ENCODE data around the gene TMEM121. TPM values are rescaled to one million over a fixed set of nuclear protein-coding genes. Genes with fewer than 3 reads are reported as not detected.

Gene TMEM121
- total and polyA plus RNA-seq, 2 of the 4 experiments (the other 2 are of a cell fraction), result 2.7 to 6.3 TPM

DNA sequence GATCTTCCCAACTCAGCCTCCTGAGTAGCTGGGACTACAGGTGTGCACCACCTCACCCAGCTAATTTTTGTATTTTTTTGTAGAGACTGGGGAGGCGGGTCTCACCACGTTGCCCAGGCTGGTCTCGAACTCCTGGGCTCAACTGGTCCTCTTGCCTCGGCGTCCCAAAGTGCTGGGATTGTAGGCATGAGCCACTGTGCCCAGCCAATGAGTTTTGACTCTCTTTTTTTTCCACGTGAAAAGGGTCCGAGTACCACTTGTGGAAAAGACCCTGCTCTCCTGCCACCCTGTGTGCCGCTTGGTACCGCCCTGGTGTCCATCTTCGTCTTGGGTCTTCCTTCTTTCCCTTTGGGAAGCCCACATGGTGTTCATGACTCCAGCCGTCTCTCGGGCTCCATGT is 17.8 kb upstream of the TMEM121 start:
- H3K9me3 ChIP-seq (ENCODE audit: control insufficient read depth, insufficient read depth, low read length), result no peaks in the 10 kb centered on the region
- no peak overlapping the region for H3K4me2 ChIP-seq (ENCODE audit: low read depth, low read length)
- H3K79me1 ChIP-seq (ENCODE audit: low read depth in 1 of 2, low read length in 2 of 2), result no peaks in the 10 kb centered on the region
- POLR2A ChIA-PET (ENCODE audit: unreplicated experiment), result no interaction called here
- TF ChIP-seq MAFK (IDR thresholded peaks at IDR 0.05; ENCODE audit: low read depth, low read length) (no peak), CEBPB (IDR thresholded peaks at IDR 0.05; ENCODE audit: low read depth, low read length) (no peak), CHD1 (IDR thresholded peaks at IDR 0.05; ENCODE audit: low read depth, low read length) (no peak), RFX5 (IDR thresholded peaks at IDR 0.05; ENCODE audit: low read depth, low read length) (no peak), MAZ (IDR thresholded peaks at IDR 0.05; ENCODE audit: borderline replicate concordance, low read depth, low read length) (no peak), RCOR1 (IDR thresholded peaks at IDR 0.05; ENCODE audit: insufficient replicate concordance, low read length) (no peak), SMC3 (IDR thresholded peaks at IDR 0.05; ENCODE audit: low read depth, low read length) (no peak), POLR2A (IDR thresholded peaks at IDR 0.05; ENCODE audit: low read depth, low read length) (no peak), RAD21 (IDR thresholded peaks at IDR 0.05; ENCODE audit: low read length) (no peak), FOS (IDR thresholded peaks at IDR 0.05; ENCODE audit: low read depth, low read length) (no peak), BHLHE40 (IDR thresholded peaks at IDR 0.05; ENCODE audit: low read depth, low read length) (no peak), MXI1 (IDR thresholded peaks at IDR 0.05; ENCODE audit: borderline replicate concordance, low read depth, low read length) (no peak)
- TF ChIP-seq, protein P1, sequence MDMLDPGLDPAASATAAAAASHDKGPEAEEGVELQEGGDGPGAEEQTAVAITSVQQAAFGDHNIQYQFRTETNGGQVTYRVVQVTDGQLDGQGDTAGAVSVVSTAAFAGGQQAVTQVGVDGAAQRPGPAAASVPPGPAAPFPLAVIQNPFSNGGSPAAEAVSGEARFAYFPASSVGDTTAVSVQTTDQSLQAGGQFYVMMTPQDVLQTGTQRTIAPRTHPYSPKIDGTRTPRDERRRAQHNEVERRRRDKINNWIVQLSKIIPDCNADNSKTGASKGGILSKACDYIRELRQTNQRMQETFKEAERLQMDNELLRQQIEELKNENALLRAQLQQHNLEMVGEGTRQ (IDR thresholded peaks at IDR 0.05; ENCODE audit: low read depth, low read length), result no peak
- TF ChIP-seq, protein P2, sequence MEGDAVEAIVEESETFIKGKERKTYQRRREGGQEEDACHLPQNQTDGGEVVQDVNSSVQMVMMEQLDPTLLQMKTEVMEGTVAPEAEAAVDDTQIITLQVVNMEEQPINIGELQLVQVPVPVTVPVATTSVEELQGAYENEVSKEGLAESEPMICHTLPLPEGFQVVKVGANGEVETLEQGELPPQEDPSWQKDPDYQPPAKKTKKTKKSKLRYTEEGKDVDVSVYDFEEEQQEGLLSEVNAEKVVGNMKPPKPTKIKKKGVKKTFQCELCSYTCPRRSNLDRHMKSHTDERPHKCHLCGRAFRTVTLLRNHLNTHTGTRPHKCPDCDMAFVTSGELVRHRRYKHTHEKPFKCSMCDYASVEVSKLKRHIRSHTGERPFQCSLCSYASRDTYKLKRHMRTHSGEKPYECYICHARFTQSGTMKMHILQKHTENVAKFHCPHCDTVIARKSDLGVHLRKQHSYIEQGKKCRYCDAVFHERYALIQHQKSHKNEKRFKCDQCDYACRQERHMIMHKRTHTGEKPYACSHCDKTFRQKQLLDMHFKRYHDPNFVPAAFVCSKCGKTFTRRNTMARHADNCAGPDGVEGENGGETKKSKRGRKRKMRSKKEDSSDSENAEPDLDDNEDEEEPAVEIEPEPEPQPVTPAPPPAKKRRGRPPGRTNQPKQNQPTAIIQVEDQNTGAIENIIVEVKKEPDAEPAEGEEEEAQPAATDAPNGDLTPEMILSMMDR (conservative IDR thresholded peaks at IDR 0.05; ENCODE audit: low read depth, low read length), result no peak
- TF ChIP-seq, protein P3, sequence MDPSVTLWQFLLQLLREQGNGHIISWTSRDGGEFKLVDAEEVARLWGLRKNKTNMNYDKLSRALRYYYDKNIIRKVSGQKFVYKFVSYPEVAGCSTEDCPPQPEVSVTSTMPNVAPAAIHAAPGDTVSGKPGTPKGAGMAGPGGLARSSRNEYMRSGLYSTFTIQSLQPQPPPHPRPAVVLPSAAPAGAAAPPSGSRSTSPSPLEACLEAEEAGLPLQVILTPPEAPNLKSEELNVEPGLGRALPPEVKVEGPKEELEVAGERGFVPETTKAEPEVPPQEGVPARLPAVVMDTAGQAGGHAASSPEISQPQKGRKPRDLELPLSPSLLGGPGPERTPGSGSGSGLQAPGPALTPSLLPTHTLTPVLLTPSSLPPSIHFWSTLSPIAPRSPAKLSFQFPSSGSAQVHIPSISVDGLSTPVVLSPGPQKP (IDR thresholded peaks at IDR 0.05; ENCODE audit: borderline replicate concordance, low read depth, low read length), result no peak
- no peak overlapping the region for H3K18ac ChIP-seq (ENCODE audit: low read depth, low read length)
- ATAC-seq (ENCODE audit: low read depth) (no peak), DNase-seq (no peak)
- H2AK5ac ChIP-seq (ENCODE audit: low read depth, low read length), result no peak overlapping the region
- in situ Hi-C loops (cut with MboI; ENCODE audit: low sequenced_read_pairs) (no loop called here), intact Hi-C loops (cut with micrococcal nuclease) (no loop called here), dilution Hi-C loops (cut with HindIII; ENCODE audit: low sequenced_read_pairs, unreplicated experiment) (no loop called here)
- H2BK15ac ChIP-seq (ENCODE audit: low read depth, low read length), result no peak overlapping the region
- BruUV-seq (replicated peaks), result no TSS peak
- no peak overlapping the region for H2BK120ac ChIP-seq (ENCODE audit: low read depth, low read length)
- H3K4ac ChIP-seq (ENCODE audit: low read depth, low read length), result no peak overlapping the region
- no peak overlapping the region for H3K56ac ChIP-seq (ENCODE audit: extremely low read depth, insufficient read depth, low read length)
- 74% methylated on average over 5 of the region's 12 CpGs; no CpG with 5 or more reads in 1 of the 2 experiments for WGBS, 2 experiments (ENCODE audit: extremely low coverage in 2 of 2, insufficient read length in 1 of 2)
- no peak overlapping the region for H3K27ac ChIP-seq (ENCODE audit: insufficient read depth, low read length)
- H4K91ac ChIP-seq (ENCODE audit: insufficient read depth, low read depth, low read length), result no peak overlapping the region
- peaks cover 21% of the 10 kb centered on the region for H3K27me3 ChIP-seq (ENCODE audit: control insufficient read depth, insufficient read depth, low read length)
- H3K23ac ChIP-seq (ENCODE audit: low read depth, low read length), result no peak overlapping the region
- H2BK5ac ChIP-seq (ENCODE audit: low read depth, low read length, poor library complexity, severe bottlenecking), result no peak overlapping the region
- no peak overlapping the region for H2AK9ac ChIP-seq (replicated peaks; ENCODE audit: low read depth, low read length, poor library complexity)
- H3K14ac ChIP-seq (replicated peaks; ENCODE audit: low read depth, low read length), result no peak overlapping the region
- H3K36me3 ChIP-seq (ENCODE audit: control insufficient read depth, insufficient read depth, low read length), result no peaks in the 10 kb centered on the region
- H3K9me1 ChIP-seq (ENCODE audit: insufficient read depth, low read length), result no peaks in the 10 kb centered on the region
- no peak overlapping the region for H3K4me3 ChIP-seq (ENCODE audit: insufficient read depth, low read depth, low read length)
- H4K20me1 ChIP-seq (ENCODE audit: insufficient read depth, low read length), result no peaks in the 10 kb centered on the region
- CTCF ChIA-PET, result no interaction called here
- H4K8ac ChIP-seq (ENCODE audit: low read depth in 2 of 2, low read length in 2 of 2), result no peak overlapping the region
- no peak overlapping the region for H2BK20ac ChIP-seq (ENCODE audit: low read depth, low read length)
- H4K5ac ChIP-seq (ENCODE audit: low read depth, low read length), result no peak overlapping the region
- no peak overlapping the region for H2AFZ ChIP-seq (replicated peaks; ENCODE audit: low read length, poor library complexity)
- no peak overlapping the region for H3K9ac ChIP-seq (ENCODE audit: low read depth, low read length)
- H3K4me1 ChIP-seq (ENCODE audit: control insufficient read depth, insufficient read depth, low read length), result no peaks in the 10 kb centered on the region

All from IMR-90 (cell line).